Endothelial cell (in vitro differentiated cells): ENCODE results near the gene GINS1. TPM values are rescaled to one million over a fixed set of nuclear protein-coding genes. Genes with fewer than 3 reads are reported as not detected.

Experiments used
- DNase-seq: peaks from one replicate; pipeline ENCODE4 v3.0.0; 2021; ENCODE audit warnings: low spot score
- H3K27ac Mint-ChIP-seq: one replicate; pipeline ENCODE4 v1.8.0; 2021; ENCODE audit warnings: mixed read lengths, inconsistent platforms; ENCODE audit not compliant: unreplicated experiment
- H3K27me3 Mint-ChIP-seq: one replicate; pipeline ENCODE4 v1.8.0; 2021; ENCODE audit warnings: mild to moderate bottlenecking, moderate library complexity, mixed read lengths, inconsistent platforms; ENCODE audit not compliant: unreplicated experiment
- H3K36me3 Mint-ChIP-seq: one replicate; pipeline ENCODE4 v1.8.0; 2021; ENCODE audit warnings: mild to moderate bottlenecking, low read depth, mixed read lengths, inconsistent platforms; ENCODE audit not compliant: unreplicated experiment
- H3K4me1 Mint-ChIP-seq: one replicate; pipeline ENCODE4 v1.8.0; 2021; ENCODE audit warnings: mild to moderate bottlenecking, mixed read lengths, inconsistent platforms; ENCODE audit not compliant: unreplicated experiment
- H3K4me3 Mint-ChIP-seq: one replicate; pipeline ENCODE4 v1.8.0; 2021; ENCODE audit warnings: mild to moderate bottlenecking, mixed read lengths, inconsistent platforms; ENCODE audit not compliant: unreplicated experiment
- H3K9me3 Mint-ChIP-seq: one replicate; pipeline ENCODE4 v1.8.0; 2021; ENCODE audit warnings: mixed read lengths, inconsistent platforms; ENCODE audit not compliant: unreplicated experiment
- total RNA-seq: library from RNA; stranded (reverse); fragmentation: NEBNext Ultra II Directional; extraction: Animal tissue kit (Norgen Biotek cat#: 25700); gene quantifications from one replicate; pipeline ENCODE4 v1.2.1, GENCODE V29; 2021; ENCODE audit not compliant: unreplicated experiment
- TF ChIP-seq, protein P1 (sequence below): fragments of 200-600 bp; sonication (generic); IDR thresholded peaks from one replicate; pipeline ENCODE4 v1.5.0; 2021; ENCODE audit warnings: antibody characterized with exemption; ENCODE audit not compliant: unreplicated experiment

Gene GINS1
- total RNA-seq, 1 donor from 2014 or later, result 12.3 TPM

- DNase-seq, result no peak
- TF ChIP-seq, protein P1, sequence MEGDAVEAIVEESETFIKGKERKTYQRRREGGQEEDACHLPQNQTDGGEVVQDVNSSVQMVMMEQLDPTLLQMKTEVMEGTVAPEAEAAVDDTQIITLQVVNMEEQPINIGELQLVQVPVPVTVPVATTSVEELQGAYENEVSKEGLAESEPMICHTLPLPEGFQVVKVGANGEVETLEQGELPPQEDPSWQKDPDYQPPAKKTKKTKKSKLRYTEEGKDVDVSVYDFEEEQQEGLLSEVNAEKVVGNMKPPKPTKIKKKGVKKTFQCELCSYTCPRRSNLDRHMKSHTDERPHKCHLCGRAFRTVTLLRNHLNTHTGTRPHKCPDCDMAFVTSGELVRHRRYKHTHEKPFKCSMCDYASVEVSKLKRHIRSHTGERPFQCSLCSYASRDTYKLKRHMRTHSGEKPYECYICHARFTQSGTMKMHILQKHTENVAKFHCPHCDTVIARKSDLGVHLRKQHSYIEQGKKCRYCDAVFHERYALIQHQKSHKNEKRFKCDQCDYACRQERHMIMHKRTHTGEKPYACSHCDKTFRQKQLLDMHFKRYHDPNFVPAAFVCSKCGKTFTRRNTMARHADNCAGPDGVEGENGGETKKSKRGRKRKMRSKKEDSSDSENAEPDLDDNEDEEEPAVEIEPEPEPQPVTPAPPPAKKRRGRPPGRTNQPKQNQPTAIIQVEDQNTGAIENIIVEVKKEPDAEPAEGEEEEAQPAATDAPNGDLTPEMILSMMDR, result no peak
- Mint-ChIP-seq H3K36me3 (peaks cover 57% of the 10 kb centered on the region), H3K27ac (peak overlapping the region; percentile 52), H3K4me3 (no peak overlapping the region), H3K4me1 (peaks cover 2% of the 10 kb centered on the region), H3K27me3 (peaks cover 10% of the 10 kb centered on the region), H3K9me3 (no peaks in the 10 kb centered on the region)
Measured at GRCh38 chr20:25461281-25461650, 53.8 kb downstream of the GINS1 start.

DNA sequence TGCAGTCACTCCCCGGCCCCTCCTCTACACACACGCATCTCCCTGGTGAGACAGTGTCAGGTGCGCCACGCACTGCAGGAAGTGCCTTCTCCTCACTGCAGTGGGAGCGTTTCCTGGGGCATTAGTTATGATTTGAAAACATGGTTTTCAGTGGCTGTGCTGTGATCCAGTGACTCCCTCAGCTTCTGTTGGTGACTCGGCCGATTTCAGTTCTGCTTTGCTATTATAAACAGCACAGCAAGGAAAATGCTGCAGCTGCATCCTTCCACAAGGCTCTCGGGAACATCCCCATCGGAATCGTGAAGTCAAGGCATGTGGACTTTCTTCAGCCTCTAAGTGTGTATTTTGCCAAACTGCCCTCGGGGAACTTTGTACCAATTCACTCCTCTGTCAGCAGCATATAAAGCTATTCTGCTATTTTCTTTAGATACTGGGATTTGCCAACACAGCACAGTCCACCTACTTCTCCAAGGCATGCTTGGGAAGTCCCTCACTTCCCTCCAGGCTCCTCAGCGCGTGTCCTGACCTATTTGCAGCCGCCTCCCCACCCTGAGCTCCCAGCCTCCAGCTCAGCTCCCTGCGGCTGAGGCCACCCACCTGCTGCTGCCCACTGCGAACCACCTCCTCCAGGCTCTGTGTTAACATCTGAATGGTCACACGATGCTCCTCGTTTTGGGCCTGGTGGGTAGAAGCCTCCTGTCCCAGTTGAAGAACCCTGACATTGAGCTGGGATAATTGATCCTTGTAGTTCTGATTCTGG lies 54.5 kb downstream of the GINS1 start:
- Mint-ChIP-seq H3K4me1 (peaks cover 2% of the 10 kb centered on the region), H3K4me3 (no peak overlapping the region), H3K27ac (peak overlapping the region; percentile 52), H3K36me3 (peaks cover 57% of the 10 kb centered on the region), H3K9me3 (no peaks in the 10 kb centered on the region), H3K27me3 (peaks cover 10% of the 10 kb centered on the region)
- DNase-seq, result no peak
- TF ChIP-seq, protein P1, result no peak

DNA sequence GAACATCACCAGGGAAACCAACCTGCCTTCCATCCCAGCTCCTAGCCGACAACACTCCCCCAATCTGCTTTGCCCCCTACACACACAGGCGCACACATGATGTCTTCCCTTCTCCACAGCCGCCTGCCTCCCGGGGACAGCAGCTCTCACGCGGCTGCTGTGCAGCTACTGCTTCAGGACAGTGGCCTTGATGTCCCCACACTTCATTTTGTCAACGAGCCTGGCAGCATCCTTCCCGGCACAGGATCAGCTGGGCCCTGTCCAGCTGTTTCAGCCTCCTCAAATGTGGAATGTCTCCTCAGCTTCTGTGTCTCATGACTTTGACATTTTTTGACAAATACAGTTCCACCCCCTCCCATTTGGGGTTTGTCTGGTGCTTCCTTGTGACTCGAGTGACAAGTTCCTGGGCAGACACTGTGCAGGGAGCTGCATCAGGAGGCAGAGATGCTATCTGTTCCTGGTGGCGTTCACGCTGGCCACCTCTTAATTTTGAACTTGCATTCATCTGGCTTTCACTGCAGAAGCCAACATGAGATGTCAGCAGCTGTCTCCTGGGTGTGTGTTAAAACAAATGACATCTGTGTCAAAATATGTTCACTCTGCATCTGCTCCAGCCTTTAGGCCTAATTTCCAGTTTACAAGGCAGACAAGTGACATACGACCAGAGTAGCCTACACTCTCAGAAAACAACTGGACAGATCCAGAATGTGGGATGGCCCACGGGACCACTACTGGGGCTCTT lies 57.2 kb downstream of the GINS1 start:
- H3K4me1 Mint-ChIP-seq, result peaks cover 5% of the 10 kb centered on the region
- no peak overlapping the region for H3K4me3 Mint-ChIP-seq
- TF ChIP-seq, protein P1, result no peak
- H3K27me3 Mint-ChIP-seq, result peaks cover 11% of the 10 kb centered on the region
- H3K9me3 Mint-ChIP-seq, result no peaks in the 10 kb centered on the region
- H3K27ac Mint-ChIP-seq, result no peak overlapping the region
- DNase-seq, result no peak
- peaks cover 54% of the 10 kb centered on the region for H3K36me3 Mint-ChIP-seq

GRCh38 chr20:25465243-25466135 lies 58.0 kb downstream of the GINS1 start:
- Mint-ChIP-seq H3K36me3 (peaks cover 58% of the 10 kb centered on the region), H3K4me1 (peaks cover 8% of the 10 kb centered on the region), H3K4me3 (peak overlapping the region; percentile 22), H3K27ac (no peak overlapping the region), H3K9me3 (no peaks in the 10 kb centered on the region), H3K27me3 (peaks cover 15% of the 10 kb centered on the region)
- TF ChIP-seq, protein P1, result no peak
- no peak for DNase-seq
